GM18502 (cell line): ENCODE results near the gene NECTIN1.
"Not testable (repeated sequence)": the region's sequence is repeated elsewhere in the genome, so short reads cannot be mapped to it uniquely, and the experiment has no call there.

ENCODE experiments used
- ATAC-seq: cut with Tn5 transposase; IDR thresholded peaks from one replicate; pipeline ENCODE4 v1.9.1; 2021; ENCODE audit warnings: mild to moderate bottlenecking; ENCODE audit not compliant: unreplicated experiment, poor library complexity

Gene NECTIN1

GRCh38 chr11:119605137-119605665 is 123.8 kb downstream of the NECTIN1 start:
- ATAC-seq = no peak

- ATAC-seq = no peak
These were observed 126.1 kb downstream of the NECTIN1 start for GRCh38 chr11:119602745-119603373.

- ATAC-seq = no peak
These were observed 129.0 kb downstream of the NECTIN1 start for GRCh38 chr11:119599864-119600541.

DNA sequence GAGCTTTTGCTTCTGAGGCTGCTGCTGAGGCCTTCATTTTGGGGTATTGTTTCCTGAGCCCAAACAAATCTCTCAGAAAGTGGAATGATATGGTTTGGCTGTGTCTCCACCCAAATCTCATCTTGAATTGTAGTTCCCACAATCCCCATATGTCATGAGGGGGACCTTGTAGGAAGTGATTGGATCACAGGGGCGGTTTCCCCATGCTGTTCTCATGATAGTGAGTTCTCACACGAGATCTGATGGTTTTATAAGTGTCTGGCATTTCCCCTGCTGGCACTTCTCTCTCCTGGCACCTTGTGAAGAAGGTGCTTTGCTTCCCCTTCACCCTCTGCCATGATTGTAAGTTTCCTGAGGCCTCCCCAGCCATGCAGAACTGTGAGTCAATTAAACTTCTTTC is 133.1 kb downstream of the NECTIN1 start:
- not testable (repeated sequence) for ATAC-seq

DNA sequence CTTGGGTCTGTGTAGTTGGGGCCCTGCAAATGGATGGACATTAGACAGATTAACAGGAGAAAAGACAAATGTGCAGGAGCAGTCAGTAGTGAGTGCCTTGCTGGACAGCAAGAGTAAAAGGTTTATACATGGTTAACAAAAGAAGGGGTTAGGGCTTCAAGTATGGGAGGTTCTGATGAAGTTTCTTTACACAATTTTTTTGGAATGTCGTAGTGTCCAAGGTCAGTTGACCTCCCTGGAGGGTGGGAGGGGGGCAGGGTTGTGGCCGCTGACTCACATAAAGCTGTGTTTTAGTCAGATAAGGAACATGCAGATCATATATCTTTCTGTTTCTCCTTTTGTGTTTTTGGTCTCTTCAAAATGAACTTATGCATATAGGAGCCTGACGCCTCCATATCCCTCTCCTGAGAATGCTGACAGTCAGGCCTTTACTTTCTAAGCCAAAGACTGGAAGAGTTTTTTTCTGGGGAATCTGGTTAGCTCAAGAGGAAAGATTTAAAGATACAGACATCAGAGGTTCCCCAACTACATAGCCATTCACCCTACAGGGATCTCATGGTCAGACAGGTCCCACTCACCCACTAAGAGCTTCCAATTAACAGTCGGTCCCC is 134.3 kb downstream of the NECTIN1 start:
- ATAC-seq = no peak

GRCh38 chr11:119593346-119593745 is 135.7 kb downstream of the NECTIN1 start:
- no peak for ATAC-seq

DNA sequence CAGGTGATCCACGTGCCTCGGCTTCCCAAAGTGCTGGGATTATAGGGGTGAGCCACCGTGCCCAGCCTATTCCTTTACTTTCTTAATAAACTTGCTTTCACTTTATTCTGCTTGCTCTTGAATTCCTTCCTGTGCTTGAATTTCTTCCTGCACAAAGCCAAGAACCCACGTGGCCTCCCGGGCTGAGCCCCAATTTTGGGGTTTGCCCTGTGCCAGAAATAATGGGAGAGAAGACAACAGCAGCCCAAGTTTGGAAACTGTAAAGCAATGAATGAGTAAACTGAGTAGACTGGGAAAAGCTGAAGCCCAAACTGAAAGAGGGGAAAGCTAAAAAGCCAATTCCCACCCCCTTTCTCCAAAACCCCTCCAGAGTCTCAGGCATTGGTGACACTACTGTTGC is 136.4 kb downstream of the NECTIN1 start:
- no peak for ATAC-seq

DNA sequence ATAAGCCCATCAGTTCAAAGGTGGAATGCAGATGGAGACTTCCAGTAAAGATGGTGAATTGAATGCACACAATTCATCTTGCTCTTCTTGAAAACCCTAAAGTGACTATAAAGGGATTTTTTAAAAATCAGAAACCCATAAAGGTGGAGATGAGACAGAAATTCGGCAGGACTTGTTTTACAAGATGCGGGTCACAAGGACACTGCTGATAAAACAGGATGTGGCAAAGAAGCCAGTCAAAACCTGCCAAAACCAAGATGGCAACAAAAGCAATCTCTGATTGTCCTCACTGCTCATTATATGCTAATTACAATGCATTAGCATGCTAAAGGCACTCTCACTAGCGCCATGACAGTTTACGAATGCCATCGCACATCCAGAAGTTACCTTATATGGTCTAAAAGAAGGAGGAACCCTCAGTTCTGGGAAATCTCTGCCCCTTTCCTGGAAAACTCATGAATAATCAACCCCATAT is 137.1 kb downstream of the NECTIN1 start:
- ATAC-seq = no peak

DNA sequence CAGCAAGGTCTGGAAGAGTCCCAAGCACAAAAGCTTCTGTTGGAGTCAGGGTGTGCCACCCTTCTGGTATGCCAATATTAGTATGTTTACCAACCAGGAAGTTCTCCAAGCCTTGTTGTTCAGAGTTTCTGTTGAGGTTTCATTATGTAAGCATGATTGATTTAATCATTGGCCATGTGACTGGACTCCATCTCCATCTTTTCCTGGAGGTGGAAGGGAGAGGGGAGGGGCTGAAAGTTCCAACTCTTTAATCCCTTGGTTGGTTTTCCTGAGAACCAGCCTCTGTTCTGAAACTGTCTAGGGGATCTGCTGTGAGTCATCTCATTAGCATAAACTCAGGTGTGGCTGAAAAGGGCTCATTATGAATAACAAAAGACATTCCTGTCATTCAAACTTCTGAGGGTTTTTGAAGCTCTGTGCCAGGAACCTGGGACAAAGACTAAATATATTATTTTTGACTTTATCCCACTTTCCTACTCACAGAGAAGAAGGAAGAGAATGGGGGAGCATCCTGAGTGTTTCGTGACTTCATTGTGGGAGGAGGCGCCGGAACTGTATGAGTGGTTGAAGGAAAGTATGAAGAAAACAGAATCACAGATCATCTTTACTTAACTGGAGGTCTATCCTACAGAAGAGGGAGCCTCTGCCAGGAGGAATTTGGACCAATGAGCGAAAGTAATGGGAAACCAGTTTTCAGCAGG is 138.2 kb downstream of the NECTIN1 start:
- ATAC-seq = no peak

GRCh38 chr11:119589001-119589400 is 140.0 kb downstream of the NECTIN1 start:
- no peak for ATAC-seq
